Measurements from ENCODE around the gene ITPKA.

GRCh38 chr15:41483115-41483514 lies 10.6 kb upstream of the ITPKA start:
- TF ChIP-seq TAF1 (IDR thresholded peaks at IDR 0.05; ENCODE audit: borderline replicate concordance, insufficient read depth, low read length) (no peak), SIN3A (IDR thresholded peaks at IDR 0.05; ENCODE audit: borderline replicate concordance, insufficient read depth, low read length) (no peak), REST (IDR thresholded peaks at IDR 0.05; ENCODE audit: insufficient read depth in 1 of 2, low read depth in 2 of 2, low read length in 2 of 2) (no peak)
